NCI-H187 treated with DMSO at 0.1 percent for 48 hours (cell line): ENCODE results near the gene GPC5.

Experiments used
- DNase-seq: peaks from one replicate; lab custom pipeline; 2025; lab: John Stamatoyannopoulos, UW

Gene GPC5

DNA sequence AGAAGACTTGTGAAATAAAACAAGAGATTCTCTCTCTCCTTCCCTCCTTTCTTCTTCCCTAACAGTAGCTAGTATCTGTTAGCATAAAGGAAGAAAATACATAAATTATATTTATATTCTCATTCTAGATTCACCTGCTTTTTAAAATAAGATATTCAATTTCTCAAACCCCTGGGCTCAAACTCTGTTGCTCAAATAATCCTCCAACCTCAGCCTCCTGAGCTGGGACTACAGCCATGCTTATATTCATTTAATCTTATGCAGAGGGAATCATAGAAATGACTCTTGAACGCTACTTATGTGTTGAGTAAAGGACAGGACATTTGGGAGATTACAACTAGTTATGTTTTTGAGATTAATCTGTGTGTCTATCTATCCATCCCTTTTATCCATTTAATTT, 56.2 kb downstream of the GPC5 start:
- DNase-seq = no peak

DNA sequence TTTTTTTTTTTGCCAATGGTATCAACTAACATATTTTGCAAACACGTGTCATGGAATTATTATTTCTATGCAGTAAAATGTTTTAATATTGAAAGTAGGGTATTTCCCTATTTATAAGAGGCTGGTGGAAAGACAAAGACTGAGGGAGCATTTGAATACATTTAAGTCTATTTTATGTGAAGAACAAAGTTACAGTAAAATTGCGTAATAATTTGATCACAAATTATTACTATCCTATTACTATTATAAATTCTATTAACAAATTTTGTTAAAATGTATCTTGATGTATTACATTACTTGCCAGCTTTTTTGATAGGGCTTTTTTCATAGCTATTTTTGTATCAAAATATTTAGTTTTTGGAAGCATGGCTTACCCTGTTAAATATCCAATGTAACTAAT, 58.4 kb downstream of the GPC5 start:
- no peak for DNase-seq

DNA sequence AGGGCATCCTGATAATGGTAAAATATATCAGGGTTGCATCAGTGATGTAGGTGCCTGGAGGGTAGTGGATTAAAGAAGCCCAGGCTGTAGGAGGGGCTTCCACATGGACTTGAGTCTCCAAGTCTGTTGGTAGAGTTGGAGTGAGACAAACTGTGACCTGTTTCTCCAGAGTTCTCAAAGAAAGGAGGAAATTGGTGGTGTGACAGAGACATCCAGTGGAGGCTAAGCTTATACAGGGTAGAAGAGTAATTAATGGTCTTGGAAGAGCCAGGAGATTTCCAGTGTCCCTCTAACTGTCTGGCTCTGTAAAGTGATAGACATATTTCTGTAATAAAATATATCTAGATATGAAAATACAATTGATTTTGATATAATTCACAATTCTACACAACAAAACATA, 61.1 kb downstream of the GPC5 start:
- no peak for DNase-seq

DNA sequence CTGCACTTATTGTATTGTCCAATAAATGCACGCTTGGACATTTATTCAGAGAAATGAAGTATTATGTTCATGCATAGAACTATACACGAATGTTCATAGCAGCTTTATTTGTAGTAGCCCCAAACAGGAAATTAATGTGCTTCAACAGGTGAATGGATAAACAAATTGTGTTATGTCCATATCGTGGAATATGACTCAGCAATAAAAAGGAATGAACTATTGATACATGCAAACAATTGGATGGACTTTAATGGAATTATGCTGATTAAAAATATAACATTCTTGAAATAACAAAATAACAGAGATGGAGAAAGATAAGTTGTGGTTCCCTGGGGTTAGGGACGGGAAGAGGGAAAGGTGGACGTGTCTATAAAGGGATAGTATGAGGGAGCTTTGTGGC, 65.9 kb downstream of the GPC5 start:
- no peak for DNase-seq

DNA sequence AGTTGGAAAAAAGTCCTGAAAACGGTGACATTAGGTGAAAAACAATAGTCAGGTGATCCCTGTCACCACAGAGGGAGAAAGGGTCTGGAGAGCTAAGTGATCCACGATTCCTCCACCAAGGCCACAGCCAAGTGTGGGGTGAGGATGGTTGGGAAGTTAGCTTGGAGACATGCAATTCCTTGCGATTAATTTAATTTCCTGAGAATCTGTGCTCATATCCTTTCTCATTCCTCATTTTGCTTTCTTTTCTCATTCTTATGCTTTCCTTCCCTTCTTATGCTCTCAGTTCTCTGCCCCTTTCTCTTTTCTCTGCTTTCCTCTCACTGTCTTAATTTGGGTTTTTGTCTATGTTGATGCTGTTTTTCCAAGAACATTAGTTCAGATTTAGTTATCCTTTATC, 68.8 kb downstream of the GPC5 start:
- DNase-seq = no peak

DNA sequence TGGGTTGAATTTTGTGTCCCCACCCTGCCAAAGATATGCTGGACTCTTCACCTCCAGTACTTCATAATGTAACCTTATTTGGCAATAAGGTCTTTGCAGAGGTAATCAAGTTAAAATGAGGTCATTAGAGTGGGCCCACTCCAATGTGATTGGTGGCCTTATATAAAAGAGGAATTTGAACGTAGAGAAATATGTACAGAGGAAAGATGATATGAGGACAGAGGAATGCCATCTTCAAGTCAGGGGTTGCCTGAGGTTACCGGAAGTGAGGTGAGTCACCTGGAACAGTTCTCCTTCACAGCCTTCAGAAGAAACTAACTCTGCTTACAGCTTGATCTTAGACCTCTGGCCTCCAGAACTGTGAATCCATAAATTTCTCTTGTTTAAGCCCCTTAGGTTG, 69.9 kb downstream of the GPC5 start:
- no peak for DNase-seq

DNA sequence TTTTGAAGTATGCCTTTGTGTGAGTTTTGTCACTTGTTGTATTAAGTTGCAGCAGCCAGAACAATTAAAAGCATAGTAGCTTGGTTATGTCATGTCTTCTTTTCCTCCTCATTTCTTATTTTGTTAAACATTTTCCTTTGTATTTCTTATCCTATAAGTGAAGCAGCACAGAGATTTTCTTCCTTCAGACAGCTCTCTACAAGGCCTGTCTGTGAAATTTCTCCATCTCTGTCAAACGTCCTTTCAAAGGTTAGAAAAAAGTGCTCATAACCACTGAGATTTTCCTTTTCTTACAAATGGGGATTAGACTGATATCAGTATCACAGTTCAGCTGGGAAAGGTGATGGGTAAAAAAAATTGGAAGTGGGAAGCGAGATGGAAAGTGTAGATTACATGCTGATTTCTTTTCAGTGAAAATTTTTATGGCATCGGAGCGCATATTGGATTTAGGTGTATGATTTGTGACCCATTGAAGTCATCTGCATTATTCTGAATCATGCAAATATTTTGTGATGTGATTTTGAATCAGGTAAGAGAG, 71.7 kb downstream of the GPC5 start:
- DNase-seq = no peak

DNA sequence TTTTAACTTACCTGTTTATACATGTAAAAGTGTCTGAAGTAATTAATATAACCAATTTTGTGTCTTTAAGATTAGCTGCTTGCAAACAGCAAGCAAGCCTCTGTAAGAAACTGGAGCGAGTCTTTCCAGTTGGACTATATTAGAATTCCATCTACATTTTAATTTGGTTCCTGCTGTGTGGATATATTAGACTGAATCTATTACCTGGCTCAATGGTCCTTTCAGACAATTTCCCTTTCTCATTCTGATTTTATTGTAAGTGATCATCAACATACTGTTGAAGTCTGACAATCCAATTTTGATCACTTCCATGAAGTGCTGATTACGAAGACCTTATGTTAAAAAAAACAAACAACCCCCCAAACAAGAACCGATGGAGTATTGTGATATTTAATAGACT, 72.3 kb downstream of the GPC5 start:
- DNase-seq = no peak

DNA sequence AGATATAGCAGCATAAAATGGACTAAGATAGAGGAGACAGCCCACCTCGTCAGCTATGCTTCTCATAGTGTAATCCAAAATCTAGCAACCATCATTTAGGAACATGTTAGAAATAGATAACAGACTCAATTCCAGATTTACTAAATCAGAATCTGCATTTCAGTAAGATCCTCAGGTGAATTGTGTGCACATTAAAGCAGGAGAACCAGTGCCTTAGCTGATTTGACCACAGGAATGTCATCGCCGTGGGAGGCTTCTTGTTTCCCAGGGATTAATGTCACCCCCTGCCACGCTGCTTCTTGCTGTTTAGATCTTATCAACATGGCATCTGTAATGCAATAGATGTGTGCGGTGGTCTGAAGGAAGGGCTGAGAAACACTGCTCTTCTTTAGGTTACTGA, 84.0 kb downstream of the GPC5 start:
- DNase-seq = no peak

DNA sequence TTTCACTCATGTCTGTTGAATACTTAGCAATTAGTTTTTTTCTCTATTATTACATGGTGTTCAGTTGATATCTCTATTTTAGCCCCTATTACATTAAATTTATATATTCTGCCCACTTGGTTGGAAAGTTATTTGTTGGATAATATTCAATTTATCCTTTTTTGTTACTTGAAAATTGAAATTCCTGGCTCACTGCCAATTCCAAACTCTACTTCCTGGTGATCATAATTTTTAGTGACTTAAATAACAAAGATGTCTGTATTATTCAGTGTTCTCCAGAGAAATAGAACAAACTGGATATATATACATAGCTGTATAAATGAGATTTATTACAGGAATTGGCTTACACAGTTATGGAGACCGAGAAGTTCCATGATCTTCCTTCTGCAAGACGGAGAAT, 93.6 kb downstream of the GPC5 start:
- DNase-seq = no peak

DNA sequence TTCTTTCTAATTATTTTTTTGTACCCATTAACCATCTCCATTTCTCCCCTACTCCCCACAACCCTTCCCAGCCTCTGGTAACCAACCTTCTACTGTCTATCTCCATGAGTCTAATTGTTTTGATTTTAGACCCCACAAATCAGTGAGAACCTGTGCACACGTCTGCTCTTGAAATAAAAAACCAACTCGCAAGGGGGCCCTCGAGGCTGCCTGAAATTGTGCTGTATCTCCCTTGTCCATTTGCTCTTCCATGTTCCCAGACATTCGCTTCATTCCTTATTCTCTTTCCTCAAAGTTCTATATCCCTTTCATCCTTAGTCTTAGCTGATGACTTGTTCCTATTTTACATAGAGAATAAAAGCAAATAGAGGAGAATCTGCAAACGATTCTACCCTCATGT, 95.0 kb downstream of the GPC5 start:
- no peak for DNase-seq

DNA sequence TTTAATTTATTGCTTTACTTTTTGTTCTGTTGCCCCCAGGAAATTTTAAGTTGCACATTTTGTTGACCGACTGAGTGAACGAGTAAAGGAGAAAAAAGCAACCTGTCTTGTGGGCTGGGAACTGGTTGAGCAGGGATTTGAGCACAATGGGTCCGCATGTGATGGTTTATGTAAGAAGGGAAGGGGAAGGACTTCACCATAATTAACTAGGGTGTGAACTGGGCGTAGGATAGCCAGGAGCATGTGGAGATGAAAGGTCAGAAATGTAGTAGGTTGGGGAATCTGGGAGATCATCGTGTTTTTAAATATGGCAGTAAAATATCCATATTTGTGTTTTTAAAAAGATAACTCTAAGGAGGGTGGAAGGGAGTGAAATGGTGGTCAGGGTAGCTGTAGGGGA, 99.9 kb downstream of the GPC5 start:
- DNase-seq = no peak

DNA sequence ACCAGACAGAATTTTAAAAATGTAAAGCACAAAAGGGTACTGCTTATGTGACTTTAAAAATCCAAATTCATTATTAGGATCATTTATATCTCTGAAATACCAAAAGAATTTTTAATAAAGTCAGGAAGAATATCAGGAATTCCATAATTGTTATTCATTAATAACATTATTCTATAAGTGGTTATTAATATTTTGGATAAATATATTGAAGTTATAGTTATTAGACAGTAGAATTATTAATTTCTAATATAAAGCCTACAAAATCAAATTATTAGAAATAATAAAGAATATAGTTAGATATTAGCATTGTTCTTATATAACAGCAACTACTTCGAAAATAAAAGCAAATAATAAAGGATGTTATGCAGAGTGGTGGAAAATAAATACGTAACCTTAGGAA, 105.8 kb downstream of the GPC5 start:
- no peak for DNase-seq

DNA sequence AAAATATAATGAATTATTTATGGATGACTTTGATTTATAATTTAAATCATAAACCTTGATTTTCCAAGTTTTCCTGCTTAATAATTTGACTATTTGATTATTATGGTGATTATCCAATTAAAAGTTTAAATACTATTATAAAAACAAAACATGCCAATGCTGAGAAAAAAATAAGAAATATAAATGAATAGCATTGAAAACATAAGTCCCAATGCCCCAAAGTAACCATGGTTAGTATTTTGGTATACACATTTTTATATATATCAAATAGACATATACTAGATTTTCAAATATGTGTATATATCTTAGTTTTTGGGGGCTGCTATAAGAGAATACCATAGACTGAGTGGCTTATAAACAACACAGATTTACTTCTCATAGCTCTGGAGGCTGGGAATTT, 108.3 kb downstream of the GPC5 start:
- DNase-seq = no peak

DNA sequence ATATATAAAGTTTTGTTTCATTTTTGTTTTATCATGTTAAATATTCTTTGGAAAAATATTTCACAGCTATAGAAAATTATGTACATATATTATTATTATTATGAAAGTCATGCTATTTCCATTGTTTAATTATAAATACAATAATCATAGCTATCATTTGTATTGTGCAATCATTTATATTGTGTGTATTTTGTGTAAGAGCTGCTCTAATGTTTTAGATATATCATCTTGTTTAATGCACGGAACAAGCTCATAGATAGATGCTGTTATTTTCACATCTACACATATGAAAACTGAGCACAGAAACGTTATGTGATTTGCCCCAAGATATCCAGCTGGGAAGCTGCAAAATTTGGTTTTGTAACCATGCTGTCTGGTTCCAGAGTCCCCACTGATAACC, 111.6 kb downstream of the GPC5 start:
- DNase-seq = no peak

DNA sequence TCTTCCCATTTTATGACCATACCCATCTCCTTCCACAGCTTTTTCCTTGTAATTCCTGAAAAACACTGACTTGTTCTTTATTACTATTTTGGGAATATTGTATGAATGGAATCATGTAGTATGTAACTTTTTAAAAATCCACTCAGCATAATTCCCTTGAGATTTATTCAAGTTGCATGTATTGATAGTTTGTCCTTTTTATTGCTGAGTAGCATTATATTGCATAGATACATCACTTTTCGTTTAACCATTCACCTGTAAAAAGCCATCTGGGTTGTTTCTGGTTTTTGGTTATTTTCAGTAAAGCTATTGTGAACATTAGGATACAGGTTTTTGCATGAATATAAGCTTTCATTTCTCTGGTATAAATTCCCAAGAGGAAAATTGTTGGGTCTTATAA, 115.4 kb downstream of the GPC5 start:
- no peak for DNase-seq

DNA sequence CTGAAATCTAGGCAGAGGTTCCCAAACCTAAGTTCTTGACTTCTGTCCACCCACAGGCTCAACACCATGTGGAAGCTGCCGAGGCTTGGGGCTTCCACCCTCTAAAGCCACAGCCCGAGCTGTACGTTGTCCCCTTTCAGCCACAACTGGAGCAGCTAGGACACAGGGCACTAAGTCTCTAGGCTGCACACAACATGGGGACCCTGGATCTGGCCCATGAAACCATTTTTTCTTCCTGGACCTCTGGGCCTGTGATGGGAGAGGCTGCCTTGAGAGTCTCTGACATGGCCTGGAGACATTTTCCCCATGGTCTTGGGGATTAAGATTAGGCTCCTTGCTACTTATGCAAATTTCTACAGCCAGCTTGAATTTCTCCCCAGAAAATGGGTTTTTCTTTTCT, 118.4 kb downstream of the GPC5 start:
- no peak for DNase-seq

DNA sequence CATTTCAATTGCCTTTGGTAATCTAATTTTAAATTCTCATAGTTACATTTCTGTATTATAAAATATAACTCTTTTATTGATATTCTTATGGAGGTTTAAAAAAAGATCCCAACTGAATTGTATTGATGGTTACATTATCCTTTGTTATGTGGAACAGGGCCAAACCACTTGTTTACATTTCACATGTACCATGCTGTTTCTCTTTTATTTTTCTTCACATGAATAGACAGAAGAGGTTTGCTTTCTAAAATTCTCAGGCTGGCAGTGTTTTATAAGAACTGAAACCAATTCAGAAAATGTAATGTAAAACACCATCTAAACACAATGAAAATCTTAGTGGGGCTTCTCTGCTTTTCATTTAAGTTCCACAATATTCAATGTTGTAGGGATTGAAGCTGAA, 122.5 kb downstream of the GPC5 start:
- peak; percentile 32 for DNase-seq

DNA sequence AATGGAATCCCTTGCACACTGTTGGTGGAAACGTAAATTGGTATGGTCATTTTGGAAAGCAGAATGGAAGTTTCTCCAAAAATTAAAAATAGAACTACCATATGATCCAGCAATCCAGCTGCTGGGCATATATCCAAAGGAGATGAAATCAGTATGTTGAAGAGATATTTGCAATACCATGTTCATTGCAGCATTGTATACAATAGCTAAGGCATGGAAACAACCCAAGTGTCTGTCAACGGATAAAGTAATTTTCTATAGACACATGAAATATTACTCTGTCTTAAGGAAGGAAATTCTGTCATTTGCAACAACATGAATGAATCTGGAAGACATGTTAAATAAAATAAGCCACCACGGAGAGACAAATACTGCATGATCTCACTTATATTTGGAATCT, 124.7 kb downstream of the GPC5 start:
- no peak for DNase-seq

DNA sequence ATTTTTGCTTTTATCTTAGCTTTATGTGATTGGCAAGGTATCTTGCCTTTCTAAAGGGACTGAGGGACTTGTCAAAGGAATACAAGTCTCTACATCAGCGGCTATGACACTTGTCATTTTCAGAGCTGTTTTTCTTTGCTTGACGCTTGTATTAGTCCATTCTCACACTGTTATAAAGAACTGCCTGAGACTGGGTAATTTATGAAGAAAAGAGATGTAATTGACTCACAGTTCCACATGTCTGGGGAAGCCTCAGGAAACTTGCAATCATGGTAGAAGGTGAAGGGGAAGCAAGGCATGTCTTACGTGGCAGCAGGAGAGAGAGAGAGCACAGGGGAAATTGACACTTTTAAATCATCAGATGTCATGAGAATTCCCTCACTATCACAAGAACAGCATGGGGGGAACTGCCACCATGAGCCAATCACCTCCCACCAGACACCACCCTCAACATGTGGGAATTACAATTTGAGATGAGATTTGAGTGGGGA, 128.2 kb downstream of the GPC5 start:
- DNase-seq = no peak

DNA sequence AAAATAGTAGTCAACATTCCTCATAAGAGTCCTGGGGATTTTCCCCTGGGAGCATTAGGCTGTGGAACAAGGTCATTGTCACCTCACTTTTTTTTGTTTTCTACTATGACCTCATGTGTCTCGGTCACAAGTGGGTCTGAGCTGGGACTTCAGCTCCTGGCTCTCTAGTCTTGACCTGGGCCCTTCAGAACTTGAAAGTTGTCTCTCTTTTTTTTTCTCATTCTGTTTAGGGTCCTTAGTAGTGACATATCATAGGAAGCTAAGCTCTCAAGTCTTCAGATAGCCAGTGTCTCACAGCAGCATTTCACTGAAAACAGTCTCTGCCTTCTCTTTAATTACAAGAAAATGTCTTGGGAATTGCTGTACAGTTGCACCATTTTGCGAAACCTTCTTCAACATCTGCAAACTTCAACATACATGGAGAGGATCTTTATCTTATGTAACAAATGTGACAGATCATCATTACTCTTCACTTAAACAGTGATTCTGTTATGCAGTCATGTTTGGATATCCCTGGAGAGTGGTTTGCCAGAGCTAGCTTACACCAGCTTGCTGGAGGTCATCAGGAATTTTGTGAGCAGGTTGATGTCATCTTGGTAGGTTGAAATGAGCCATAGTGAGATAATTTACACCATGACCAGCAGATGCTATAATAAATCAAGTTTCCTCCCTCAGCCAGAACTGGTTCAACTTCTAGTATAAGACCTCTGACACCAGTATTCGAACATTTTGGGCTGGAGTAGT, 131.5 kb downstream of the GPC5 start:
- no peak for DNase-seq

DNA sequence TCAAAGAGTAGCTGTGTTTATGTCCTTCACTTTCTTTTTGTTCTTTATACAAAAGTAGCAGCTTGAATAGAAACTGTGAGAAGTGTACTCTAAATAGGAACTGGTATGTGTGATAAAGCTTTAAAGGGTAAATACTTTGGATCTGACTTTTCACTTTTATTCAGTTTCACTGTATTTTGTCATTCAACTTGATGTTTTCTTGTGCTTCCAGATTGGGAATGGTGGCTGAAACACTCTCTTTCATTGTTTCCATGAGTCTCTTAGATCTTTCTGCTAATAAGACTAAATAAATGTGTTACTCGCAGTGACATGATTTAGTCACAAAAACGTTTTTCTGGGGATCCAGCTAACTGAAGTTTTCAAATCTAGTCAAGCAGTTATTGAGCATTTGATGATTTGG, 133.2 kb downstream of the GPC5 start:
- no peak for DNase-seq

DNA sequence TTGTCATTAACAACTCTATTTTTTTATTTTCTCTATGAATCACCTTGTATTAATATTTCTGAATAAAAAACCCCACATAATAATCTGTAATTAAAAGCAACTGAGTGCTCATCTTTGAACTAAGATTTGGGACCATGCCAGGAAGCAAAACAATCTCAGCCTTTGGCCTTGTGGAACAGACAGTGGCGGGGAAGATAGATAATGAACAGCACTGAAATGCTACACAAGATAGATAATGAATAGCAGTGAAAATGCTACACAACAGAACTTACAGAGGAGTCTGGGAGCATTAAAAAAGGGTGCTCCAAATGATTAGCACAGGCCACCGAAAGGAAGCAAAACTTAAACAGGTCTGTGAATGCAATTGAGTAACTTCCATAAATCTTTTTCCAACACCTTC, 134.9 kb downstream of the GPC5 start:
- DNase-seq = no peak

DNA sequence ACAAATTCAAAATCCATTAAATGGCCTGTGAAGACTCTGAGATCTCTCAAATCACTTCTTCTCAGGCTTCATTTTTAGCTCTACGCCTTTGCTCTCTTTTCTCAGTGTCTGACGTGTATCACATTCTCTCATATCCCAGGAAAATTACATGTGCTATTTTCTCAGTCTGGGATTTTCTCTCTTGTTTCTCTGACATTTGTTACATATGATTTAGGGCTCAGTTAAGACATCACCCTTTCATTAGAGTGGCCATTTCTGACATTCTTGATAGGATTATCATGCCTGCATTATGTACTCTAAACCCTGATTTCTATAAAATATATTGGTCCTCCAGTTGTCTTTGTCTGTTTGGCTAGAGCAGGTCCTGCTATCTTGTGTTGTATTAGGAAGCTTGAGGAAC, 136.6 kb downstream of the GPC5 start:
- DNase-seq = no peak
